Hepatocyte (in vitro differentiated cells): ENCODE results near the gene PPID. TPM values are rescaled to one million over a fixed set of nuclear protein-coding genes. Genes with fewer than 3 reads are reported as not detected.

Source experiments
- DNase-seq: peaks from one replicate; pipeline ENCODE4 v3.0.0-alpha.2; 2016; ENCODE audit warnings: low spot score
- H2AFZ ChIP-seq: fragments of 200-600 bp; sonication (generic); 2 replicates; pipeline ENCODE4 v1.6.0; 2016; ENCODE audit warnings: antibody characterized with exemption, mild to moderate bottlenecking
- H3K27ac ChIP-seq: fragments of 200-600 bp; sonication (generic); 2 replicates; pipeline ENCODE4 v1.5.1; 2016; ENCODE audit warnings: mild to moderate bottlenecking
- H3K27me3 ChIP-seq: fragments of 200-600 bp; sonication (generic); 2 replicates; pipeline ENCODE4 v1.6.1; 2016
- H3K36me3 ChIP-seq: fragments of 200-600 bp; sonication (generic); replicated peaks from 2 replicates; pipeline ENCODE4 v1.5.1; 2016; ENCODE audit warnings: low read depth; ENCODE audit not compliant: insufficient read depth
- H3K4me1 ChIP-seq: fragments of 200-600 bp; sonication (generic); 2 replicates; pipeline ENCODE4 v1.5.1; 2016; ENCODE audit warnings: mild to moderate bottlenecking, moderate library complexity; ENCODE audit not compliant: insufficient read depth
- H3K4me2 ChIP-seq: fragments of 200-600 bp; sonication (generic); 2 replicates; pipeline ENCODE4 v1.6.0; 2016
- H3K4me3 ChIP-seq: fragments of 200-600 bp; sonication (generic); 2 replicates; pipeline ENCODE4 v1.5.1; 2016; ENCODE audit warnings: mild to moderate bottlenecking
- H3K79me2 ChIP-seq: fragments of 200-600 bp; sonication (generic); 2 replicates; pipeline ENCODE4 v1.6.0; 2017; ENCODE audit warnings: mild to moderate bottlenecking
- H3K9me2 ChIP-seq: fragments of 200-600 bp; sonication (generic); replicated peaks from 2 replicates; pipeline ENCODE4 v1.6.0; 2017; ENCODE audit warnings: mild to moderate bottlenecking; ENCODE audit not compliant: insufficient read depth
- H3K9me3 ChIP-seq: fragments of 200-600 bp; sonication (generic); 2 replicates; pipeline ENCODE4 v1.5.1; 2016; ENCODE audit warnings: low read depth, mild to moderate bottlenecking
- H4K20me1 ChIP-seq: fragments of 200-600 bp; sonication (generic); 2 replicates; pipeline ENCODE4 v1.6.0; 2016; ENCODE audit warnings: mild to moderate bottlenecking; ENCODE audit not compliant: insufficient read depth, poor library complexity, severe bottlenecking
- CTCF ChIP-seq: fragments of 200-600 bp; sonication (generic); IDR thresholded peaks from 2 replicates; pipeline ENCODE4 v1.5.1; 2016; ENCODE audit warnings: antibody characterized with exemption, mild to moderate bottlenecking; ENCODE audit not compliant: poor library complexity
- EZH2 ChIP-seq: fragments of 200-600 bp; sonication (generic); IDR thresholded peaks from 2 replicates; pipeline ENCODE4 v1.6.1; 2016; ENCODE audit warnings: antibody characterized with exemption, mild to moderate bottlenecking, borderline replicate concordance
- EZH2phosphoT487 ChIP-seq: fragments of 200-600 bp; sonication (generic); IDR thresholded peaks from one replicate; pipeline ENCODE4 v1.6.1; 2018; ENCODE audit warnings: antibody characterized with exemption, mild to moderate bottlenecking, low read depth, moderate library complexity; ENCODE audit not compliant: unreplicated experiment, severe bottlenecking
- WGBS: methylation state at CpG from one replicate; pipeline ENCODE4 v1.1.6; 2016; ENCODE audit warnings: low lambda C conversion rate; ENCODE audit errors: missing lambda C conversion rate; 5-methylcytosine and 5-hydroxymethylcytosine counted together
- polyA plus RNA-seq: library from polyadenylated mRNA; unstranded; fragments of >200 nt; fragmentation: Nextera tagmentation; extraction: Ambion mirVana; gene quantifications from 2 replicates; pipeline ENCODE4 v1.2.1, GENCODE V29; 2016
- total RNA-seq: library from RNA; depleted of rRNA; stranded (reverse); fragments of >200 nt; gene quantifications from 2 replicates; pipeline ENCODE4 v1.2.3, GENCODE V29; 2014

The PPID gene
- total and polyA plus RNA-seq, 2 experiments from 2014 or later: 41.2 to 49.3 TPM

- no peak overlapping the region for H3K27ac ChIP-seq
- H3K9me2 ChIP-seq: no peaks in the 10 kb centered on the region
- no peak overlapping the region for H3K4me2 ChIP-seq
- H2AFZ ChIP-seq: no peak overlapping the region
- H3K36me3 ChIP-seq: no peaks in the 10 kb centered on the region
- no peaks in the 10 kb centered on the region for H3K79me2 ChIP-seq
- H3K4me3 ChIP-seq: no peak overlapping the region
- TF ChIP-seq EZH2phosphoT487 (no peak), EZH2 (no peak), CTCF (no peak)
- no peaks in the 10 kb centered on the region for H3K4me1 ChIP-seq
- WGBS: 73% methylated on average over 1 of the region's 1 CpG
- no peak for DNase-seq
- H4K20me1 ChIP-seq: no peaks in the 10 kb centered on the region
- H3K9me3 ChIP-seq: no peaks in the 10 kb centered on the region
- peaks cover 4% of the 10 kb centered on the region for H3K27me3 ChIP-seq
Measured at GRCh38 chr4:158728236-158728635, 5.0 kb upstream of the PPID start.

GRCh38 chr4:158726633-158727032, 3.4 kb upstream of the PPID start:
- WGBS: 84% methylated on average over 6 of the region's 6 CpGs
- Histone ChIP-seq H2AFZ (no peak overlapping the region), H3K4me1 (no peaks in the 10 kb centered on the region), H3K36me3 (no peaks in the 10 kb centered on the region), H3K27me3 (peaks cover 4% of the 10 kb centered on the region), H3K79me2 (peaks cover 11% of the 10 kb centered on the region), H3K4me2 (no peak overlapping the region), H3K9me3 (no peaks in the 10 kb centered on the region), H3K9me2 (no peaks in the 10 kb centered on the region), H4K20me1 (no peaks in the 10 kb centered on the region), H3K4me3 (no peak overlapping the region), H3K27ac (no peak overlapping the region)
- DNase-seq: no peak
- TF ChIP-seq CTCF: no peak
- TF ChIP-seq EZH2: no peak
- TF ChIP-seq EZH2phosphoT487: no peak

GRCh38 chr4:158724637-158725036, 1.4 kb upstream of the PPID start:
- peaks cover 4% of the 10 kb centered on the region for H3K27me3 ChIP-seq
- no peak overlapping the region for H2AFZ ChIP-seq
- H3K4me1 ChIP-seq: no peaks in the 10 kb centered on the region
- no peaks in the 10 kb centered on the region for H3K36me3 ChIP-seq
- no peaks in the 10 kb centered on the region for H4K20me1 ChIP-seq
- H3K9me3 ChIP-seq: no peaks in the 10 kb centered on the region
- H3K79me2 ChIP-seq: peaks cover 28% of the 10 kb centered on the region
- H3K4me2 ChIP-seq: no peak overlapping the region
- H3K9me2 ChIP-seq: no peaks in the 10 kb centered on the region
- H3K27ac ChIP-seq: no peak overlapping the region
- H3K4me3 ChIP-seq: no peak overlapping the region
- no peak for DNase-seq
- 94% methylated on average over 4 of the region's 4 CpGs for WGBS
- TF ChIP-seq EZH2: no peak
- no peak for TF ChIP-seq CTCF
- TF ChIP-seq EZH2phosphoT487: no peak

- H3K9me3 ChIP-seq: no peaks in the 10 kb centered on the region
- H3K4me3 ChIP-seq: peak overlapping the region; percentile 82
- H3K9me2 ChIP-seq: no peaks in the 10 kb centered on the region
- peak overlapping the region; percentile 83 for H3K4me2 ChIP-seq
- H3K79me2 ChIP-seq: peaks cover 29% of the 10 kb centered on the region
- H3K27me3 ChIP-seq: no peaks in the 10 kb centered on the region
- peak overlapping the region; percentile 98 for H3K27ac ChIP-seq
- H2AFZ ChIP-seq: peak overlapping the region; percentile 98
- H3K36me3 ChIP-seq: no peaks in the 10 kb centered on the region
- 6% methylated on average over 16 of the region's 16 CpGs for WGBS
- peak; percentile 64 for DNase-seq
- H3K4me1 ChIP-seq: no peaks in the 10 kb centered on the region
- H4K20me1 ChIP-seq: no peaks in the 10 kb centered on the region
- TF ChIP-seq CTCF: no peak
- TF ChIP-seq EZH2phosphoT487: no peak
- no peak for TF ChIP-seq EZH2
Measured at GRCh38 chr4:158722291-158722916, 792 bp downstream of the PPID start.
